Right atrium auricular region (tissue), 2 donors: Measurements from ENCODE around the gene GOLGB1. TPM values are rescaled to one million over a fixed set of nuclear protein-coding genes. Genes with fewer than 3 reads are reported as not detected.

Source experiments
- DNase-seq: peaks from one replicate; pipeline ENCODE4 v3.0.0-alpha.2; 2019; ENCODE audit warnings: low spot score
- H3K27ac ChIP-seq, 2 donors: fragments of 200-600 bp; sonication (generic); 1 replicate in 1 of 2; 2 replicates in 1 of 2; pipeline ENCODE4 v1.5.1; 2016 to 2019
- H3K27me3 ChIP-seq, 2 donors: fragments of 200-600 bp; sonication (generic); one replicate each; pipeline versions ENCODE4 v1.5.1 to v1.6.0; 2017 to 2019
- H3K36me3 ChIP-seq: fragments of 200-600 bp; sonication (generic); one replicate; pipeline ENCODE4 v1.5.1; 2016
- H3K4me1 ChIP-seq, 2 donors: fragments of 200-600 bp; sonication (generic); one replicate each; pipeline versions ENCODE4 v1.5.1 to v1.6.0; 2017 to 2019
- H3K4me3 ChIP-seq, 2 donors: fragments of 200-600 bp; sonication (generic); 1 replicate in 1 of 2; 2 replicates in 1 of 2; pipeline ENCODE4 v1.5.1; 2017 to 2019; ENCODE audit warnings: mild to moderate bottlenecking in 1 of 2, moderate library complexity in 1 of 2
- H3K9me3 ChIP-seq, 2 donors: fragments of 200-600 bp; sonication (generic); one replicate each; pipeline ENCODE4 v1.5.1; 2019
- CTCF ChIP-seq, 2 donors: fragments of 200-600 bp; sonication (generic); IDR thresholded peaks; one replicate each; pipeline ENCODE4 v1.5.1; 2019; ENCODE audit warnings: antibody characterized with exemption in 2 of 2
- total RNA-seq, 2 donors: library from RNA; depleted of rRNA; stranded (reverse); fragments of >200 nt; gene quantifications; one replicate each; pipeline ENCODE4 v1.1.0, GENCODE V29; 2016

The GOLGB1 gene
- total RNA-seq, 2 donors from 2014 or later, result 44.1 to 49.6 TPM

- peak within 1 kb of the TSS; percentile 67 to 76 for H3K27ac ChIP-seq
- H3K4me1 ChIP-seq, result peaks cover 0 to 28% of the 10 kb centered on the region in 2 donors
- H3K9me3 ChIP-seq, result no peaks in the 10 kb centered on the region
- H3K27me3 ChIP-seq, result no peaks in the 10 kb centered on the region
- peaks cover 23% of the 10 kb centered on the region for H3K36me3 ChIP-seq
- no peak for TF ChIP-seq CTCF (IDR thresholded peaks at IDR 0.05)
- H3K4me3 ChIP-seq, result peak within 1 kb of the TSS; percentile 0 to 35
- DNase-seq, result peak; percentile 70
Measured at GRCh38 chr3:121660356-121661171, 89.0 kb downstream of the GOLGB1 start, which contains the start of gene HCLS1. Gene HCLS1 (minus strand): TSS chr3:121660903. CDS start chr3:121658347, 2,556 bp downstream.

- Histone ChIP-seq H3K9me3 (no peaks in the 10 kb centered on the region), H3K4me1 (peaks cover 0 to 28% of the 10 kb centered on the region in 2 donors), H3K4me3 (no peak overlapping the region), H3K27me3 (no peaks in the 10 kb centered on the region), H3K36me3 (peaks cover 13% of the 10 kb centered on the region), H3K27ac (peak overlapping the region in 1 of 2 donors; percentile 76)
- TF ChIP-seq CTCF (IDR thresholded peaks at IDR 0.05), result no peak
- no peak for DNase-seq
Measured at GRCh38 chr3:121659586-121659985, 90.0 kb downstream of the GOLGB1 start.

GRCh38 chr3:121658716-121659435 is 90.7 kb downstream of the GOLGB1 start:
- H3K4me1 ChIP-seq, result peaks cover 0 to 28% of the 10 kb centered on the region in 2 donors
- no peak overlapping the region for H3K4me3 ChIP-seq
- H3K9me3 ChIP-seq, result no peaks in the 10 kb centered on the region
- peaks cover 6% of the 10 kb centered on the region for H3K36me3 ChIP-seq
- no peak for TF ChIP-seq CTCF (IDR thresholded peaks at IDR 0.05)
- no peaks in the 10 kb centered on the region for H3K27me3 ChIP-seq
- no peak for DNase-seq
- peak overlapping the region in 1 of 2 donors; percentile 76 for H3K27ac ChIP-seq

- Histone ChIP-seq H3K36me3 (no peaks in the 10 kb centered on the region), H3K4me1 (peaks cover 0 to 13% of the 10 kb centered on the region in 2 donors)
- DNase-seq, result no peak
Measured at GRCh38 chr3:121654493-121655385, 94.8 kb downstream of the GOLGB1 start.

More at GRCh38 chr3:121654493-121655385, 94.8 kb downstream of the GOLGB1 start:
- Histone ChIP-seq H3K27ac (no peak overlapping the region), H3K27me3 (no peaks in the 10 kb centered on the region), H3K9me3 (peaks cover 0 to 10% of the 10 kb centered on the region in 2 donors), H3K4me3 (no peak overlapping the region)
- no peak for TF ChIP-seq CTCF (IDR thresholded peaks at IDR 0.05)
